Subcutaneous adipose tissue (tissue), 4 donors: ENCODE measurements around the gene CEP76. TPM values are rescaled to one million over a fixed set of nuclear protein-coding genes. Genes with fewer than 3 reads are reported as not detected.

ENCODE experiments used
- CTCF ChIP-seq: fragments of 450-650 bp; IDR thresholded peaks from one replicate; pipeline ENCODE4 v1.5.1; 2016; ENCODE audit warnings: low read depth, mild to moderate bottlenecking, control low read depth, antibody characterized with exemption, moderate library complexity
- total RNA-seq, 4 donors: library from RNA; depleted of rRNA; stranded (reverse); fragments of >200 nt; gene quantifications; one replicate each; pipeline ENCODE4 v1.1.0, GENCODE V29; 2016

CEP76 gene
- total RNA-seq, 4 donors from 2014 or later: 5.1 to 13.0 (median 6.5) TPM

GRCh38 chr18:12701161-12701560 lies 1.4 kb downstream of the CEP76 start:
- no peak for TF ChIP-seq CTCF

- TF ChIP-seq CTCF: no peak
These were observed 2.8 kb downstream of the CEP76 start for GRCh38 chr18:12699747-12700146.

- no peak for TF ChIP-seq CTCF
These were observed 8.5 kb downstream of the CEP76 start for GRCh38 chr18:12694032-12694431.

- TF ChIP-seq CTCF: no peak
These were observed 10.3 kb downstream of the CEP76 start for GRCh38 chr18:12692206-12692605.

GRCh38 chr18:12689256-12689850 lies 13.2 kb downstream of the CEP76 start:
- TF ChIP-seq CTCF: no peak

DNA sequence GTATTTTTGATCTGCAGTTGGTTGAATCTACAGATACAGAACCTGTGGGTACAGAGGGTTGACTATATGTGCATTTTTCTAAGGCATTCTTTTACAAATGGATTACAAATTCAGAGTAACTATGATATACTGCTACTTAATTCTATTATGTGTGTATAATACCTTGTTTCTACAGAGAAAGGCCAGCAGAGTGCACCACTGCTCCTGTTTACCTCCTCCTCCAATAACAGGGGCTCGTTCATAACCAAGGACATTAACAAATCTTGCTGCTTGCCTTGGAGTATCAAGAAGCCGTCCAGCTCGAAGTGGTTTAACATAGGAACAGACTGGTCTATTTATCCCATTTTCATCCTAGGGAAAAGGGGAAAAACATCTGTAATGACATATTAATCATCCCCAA lies 16.4 kb downstream of the CEP76 start:
- no peak for TF ChIP-seq CTCF

- TF ChIP-seq CTCF: no peak
These were observed 23.2 kb downstream of the CEP76 start for GRCh38 chr18:12679183-12679786.
